Umbilical cord (tissue), 2 donors: ENCODE results near the gene HSD17B7. TPM values are rescaled to one million over a fixed set of nuclear protein-coding genes. Genes with fewer than 3 reads are reported as not detected.

Source experiments
- DNase-seq: peaks from one replicate; pipeline ENCODE4 v3.0.0-alpha.2; 2015; ENCODE audit warnings: low spot score
- total RNA-seq: library from RNA; depleted of rRNA; stranded (reverse); fragments of >200 nt; gene quantifications from one replicate; pipeline ENCODE4 v1.2.3, GENCODE V29; 2014; ENCODE audit warnings: low replicate concordance; ENCODE audit not compliant: insufficient read depth

Gene HSD17B7
- total RNA-seq, 1 donor from 2014 or later = 16.9 TPM

DNA sequence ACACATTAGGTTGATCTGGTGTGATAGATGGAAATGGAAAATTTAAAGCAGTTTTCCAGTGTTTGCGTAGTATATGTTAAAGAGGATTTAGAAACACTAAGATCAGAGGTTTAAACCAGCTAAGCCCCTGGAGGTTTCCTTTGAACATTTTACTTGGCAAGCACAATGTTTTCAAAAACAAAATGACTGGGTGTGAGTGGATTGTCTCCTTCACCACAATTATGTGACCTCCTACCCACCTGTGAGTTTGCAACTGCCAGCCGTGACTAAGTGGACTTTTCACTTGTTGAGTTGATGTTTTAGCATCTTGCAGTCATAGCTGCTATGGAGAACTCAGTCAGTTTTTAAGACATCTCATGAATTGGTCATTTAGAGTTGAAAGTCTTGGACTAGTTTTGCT lies 65.8 kb downstream of the HSD17B7 start:
- peak; percentile 75 for DNase-seq

DNA sequence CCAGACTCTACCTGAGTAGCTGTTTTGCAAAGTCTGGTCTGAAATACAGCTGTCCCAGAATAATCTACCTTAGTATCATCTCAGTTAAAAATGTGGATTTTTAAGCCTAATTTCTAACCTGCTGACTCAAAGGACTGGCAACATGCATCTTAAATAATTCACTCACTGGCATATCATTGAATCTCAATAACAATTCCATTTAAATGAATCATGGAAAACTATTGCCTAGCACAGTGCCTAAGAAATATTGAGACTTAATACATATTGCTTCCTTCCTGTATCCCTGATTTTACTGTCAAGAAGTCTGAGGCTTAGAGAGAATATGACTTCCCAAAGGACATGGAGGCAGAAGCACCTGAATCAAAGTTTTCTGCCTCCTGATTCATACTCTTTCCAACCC lies 67.3 kb downstream of the HSD17B7 start:
- DNase-seq = no peak

DNA sequence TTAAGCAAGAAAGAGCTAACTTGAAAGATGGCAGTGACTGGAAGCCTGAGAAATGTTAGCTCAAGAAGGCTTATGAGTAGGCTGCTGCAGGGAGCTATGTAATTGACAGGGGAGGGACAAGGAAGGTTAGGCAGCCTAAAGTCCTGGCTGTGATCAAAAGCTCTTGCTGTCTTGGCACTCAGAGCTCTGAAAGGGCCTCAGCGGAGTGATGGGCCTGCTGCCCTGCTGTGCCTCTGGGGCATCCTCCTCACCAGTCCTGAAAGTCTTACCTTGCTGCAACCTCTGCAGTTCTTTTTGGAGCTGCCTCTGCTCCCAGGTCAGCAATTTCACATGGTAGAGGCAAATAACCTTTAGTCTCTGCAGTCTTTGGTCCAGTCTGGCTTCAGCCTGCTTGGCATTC lies 68.7 kb downstream of the HSD17B7 start:
- DNase-seq = peak; percentile 60

DNA sequence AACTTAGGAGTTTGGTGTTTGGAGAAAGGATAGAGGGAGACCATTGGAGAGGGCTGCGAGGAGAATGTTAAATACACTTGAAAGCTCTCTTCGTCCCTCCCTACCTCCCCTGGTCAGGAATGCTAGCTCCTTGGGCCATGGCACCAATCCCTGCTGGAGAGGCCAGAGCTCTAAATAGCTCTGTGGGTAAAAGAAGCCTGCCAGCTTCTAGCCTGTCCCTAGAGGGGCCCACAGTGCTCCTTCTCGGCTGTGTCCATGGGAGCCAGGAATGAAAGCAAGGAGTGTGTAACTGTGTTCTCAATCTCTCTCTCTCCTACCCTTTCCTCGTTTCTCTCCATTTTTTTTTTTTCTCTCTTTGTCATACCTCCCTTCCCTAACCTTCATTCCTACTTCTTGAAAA lies 70.6 kb downstream of the HSD17B7 start, which contains the start of gene CCDC190:
Gene CCDC190 (minus strand): TSS at position 75 of the 400 bp plus-strand sequence. CDS start 1,529 bp downstream, outside the sequence.
- peak; percentile 68 for DNase-seq

DNA sequence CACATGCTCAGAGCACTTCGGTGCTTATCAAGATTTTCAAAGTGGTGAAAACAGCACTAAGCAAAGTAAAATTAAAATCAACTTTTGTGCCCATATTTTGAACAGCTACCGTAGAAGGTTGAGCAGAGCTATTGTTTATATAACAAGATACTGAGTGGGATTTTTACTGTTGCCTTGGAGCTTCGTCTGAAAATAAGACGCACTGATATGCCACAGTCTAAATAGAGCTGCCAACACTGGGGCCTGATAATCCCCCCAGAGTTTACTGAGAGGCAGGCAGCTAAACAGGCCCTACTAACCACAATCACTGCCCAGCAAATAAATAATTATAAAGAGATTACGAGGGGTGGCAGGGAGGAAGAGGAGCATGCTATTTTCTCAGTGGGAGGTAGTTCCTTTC lies 71.1 kb downstream of the HSD17B7 start:
- DNase-seq = peak; percentile 38

Other genes with a start within 250 kb of the HSD17B7 start
- gene UAP1, start 229.0 kb upstream of the HSD17B7 start, total RNA-seq = 103 TPM
- 69.6 TPM for gene DDR2, start 158.2 kb upstream of the HSD17B7 start, total RNA-seq
- gene CCDC190, start 70.5 kb downstream of the HSD17B7 start, total RNA-seq = 31.3 TPM